H9 (cell line): ENCODE data around the gene HEXIM1. TPM values are rescaled to one million over a fixed set of nuclear protein-coding genes. Genes with fewer than 3 reads are reported as not detected.

Experiments used
- DNase-seq: peaks from one replicate; pipeline ENCODE4 v3.0.0-alpha.2; 2017
- H2AFZ ChIP-seq: one replicate; pipeline ENCODE4 v1.6.1; 2013; ENCODE audit warnings: mild to moderate bottlenecking, low read length, control low read depth, moderate library complexity
- H2AK5ac ChIP-seq: 2 replicates; pipeline ENCODE4 v1.6.1; 2013; ENCODE audit warnings: low read length, control low read depth, mixed read lengths; ENCODE audit not compliant: insufficient read length
- H2BK120ac ChIP-seq: one replicate; pipeline ENCODE4 v1.6.1; 2013; ENCODE audit warnings: low read depth, mild to moderate bottlenecking, low read length, control low read depth, inconsistent platforms; ENCODE audit not compliant: poor library complexity, severe bottlenecking
- H2BK12ac ChIP-seq: 2 replicates; pipeline ENCODE4 v1.6.1; 2013; ENCODE audit warnings: low read length, control low read depth, mixed read lengths, low read depth; ENCODE audit not compliant: insufficient read length
- H2BK15ac ChIP-seq: 2 replicates; pipeline ENCODE4 v1.6.1; 2013; ENCODE audit warnings: low read depth, low read length, control low read depth
- H2BK20ac ChIP-seq: one replicate; pipeline ENCODE4 v1.6.1; 2013; ENCODE audit warnings: low read depth, mild to moderate bottlenecking, low read length, control low read depth, inconsistent platforms; ENCODE audit not compliant: poor library complexity, severe bottlenecking
- H2BK5ac ChIP-seq: 2 replicates; pipeline ENCODE4 v1.6.1; 2013; ENCODE audit warnings: low read length, control low read depth, mixed read lengths; ENCODE audit not compliant: insufficient read length
- H3K14ac ChIP-seq: 2 replicates; pipeline ENCODE4 v1.6.1; 2013; ENCODE audit warnings: low read length, control low read depth; ENCODE audit not compliant: insufficient read depth
- H3K18ac ChIP-seq: 2 replicates; pipeline ENCODE4 v1.6.1; 2013; ENCODE audit warnings: low read depth, mild to moderate bottlenecking, mixed read lengths, low read length, control low read depth; ENCODE audit not compliant: insufficient read length
- H3K23ac ChIP-seq: 2 replicates; pipeline ENCODE4 v1.6.1; 2013; ENCODE audit warnings: low read length, control low read depth, mixed read lengths, low read depth; ENCODE audit not compliant: insufficient read length
- H3K23me2 ChIP-seq: 2 replicates; pipeline ENCODE4 v1.6.1; 2013; ENCODE audit warnings: low read depth, mild to moderate bottlenecking, mixed read lengths, low read length, control low read depth; ENCODE audit not compliant: insufficient read length, poor library complexity, severe bottlenecking
- H3K27ac ChIP-seq: 2 replicates; pipeline ENCODE4 v1.5.1; 2013; ENCODE audit warnings: low read length, control low read depth, mixed read lengths, low read depth; ENCODE audit not compliant: insufficient read length
- H3K27me3 ChIP-seq: 2 replicates; pipeline ENCODE4 v1.6.1; 2013; ENCODE audit warnings: low read length, control low read depth, inconsistent platforms; ENCODE audit not compliant: insufficient read depth
- H3K4ac ChIP-seq: 2 replicates; pipeline ENCODE4 v1.6.1; 2013; ENCODE audit warnings: low read depth, mild to moderate bottlenecking, control low read depth, inconsistent platforms, low read length, moderate library complexity
- H3K4me1 ChIP-seq: 2 replicates; pipeline ENCODE4 v1.6.1; 2013; ENCODE audit warnings: low read length, control low read depth, inconsistent platforms; ENCODE audit not compliant: insufficient read depth
- H3K4me2 ChIP-seq: 2 replicates; pipeline ENCODE4 v1.6.1; 2013; ENCODE audit warnings: low read length, control low read depth, mixed read lengths; ENCODE audit not compliant: insufficient read length, insufficient read depth
- H3K56ac ChIP-seq: 2 replicates; pipeline ENCODE4 v1.6.1; 2013; ENCODE audit warnings: low read depth, mild to moderate bottlenecking, mixed read lengths, low read length, control low read depth; ENCODE audit not compliant: insufficient read length
- H3K79me1 ChIP-seq: 2 replicates; pipeline ENCODE4 v1.6.1; 2013; ENCODE audit warnings: low read depth, mild to moderate bottlenecking, moderate library complexity, low read length, control low read depth, inconsistent platforms; ENCODE audit not compliant: insufficient read depth, poor library complexity, severe bottlenecking
- H3K79me2 ChIP-seq: 2 replicates; pipeline ENCODE4 v1.6.1; 2013; ENCODE audit warnings: low read length, control low read depth, inconsistent platforms; ENCODE audit not compliant: insufficient read depth
- H3K9ac ChIP-seq: 2 replicates; pipeline ENCODE4 v1.6.1; 2013; ENCODE audit warnings: low read length, control low read depth, mixed read lengths; ENCODE audit not compliant: insufficient read length; ENCODE audit errors: extremely low read depth
- H3K9me3 ChIP-seq: one replicate; pipeline ENCODE4 v1.6.1; 2013; ENCODE audit warnings: low read depth, low read length, inconsistent platforms; ENCODE audit not compliant: control insufficient read depth
- H3T11ph ChIP-seq: one replicate; pipeline ENCODE4 v1.6.1; 2013; ENCODE audit warnings: mild to moderate bottlenecking, low read length, control low read depth, inconsistent platforms
- H4K20me1 ChIP-seq: one replicate; pipeline ENCODE4 v1.6.1; 2013; ENCODE audit not compliant: control insufficient read depth, insufficient read length, insufficient read depth
- H4K5ac ChIP-seq: 2 replicates; pipeline ENCODE4 v1.6.1; 2013; ENCODE audit warnings: low read depth, mild to moderate bottlenecking, mixed read lengths, low read length, control low read depth; ENCODE audit not compliant: insufficient read length
- H4K8ac ChIP-seq: replicated peaks from 2 replicates; pipeline ENCODE4 v1.6.1; 2013; ENCODE audit warnings: low read length, control low read depth, mixed read lengths, low read depth; ENCODE audit not compliant: insufficient read length
- H4K91ac ChIP-seq: 2 replicates; pipeline ENCODE4 v1.6.1; 2013; ENCODE audit warnings: low read depth, mild to moderate bottlenecking, moderate library complexity, mixed read lengths, low read length, control low read depth; ENCODE audit not compliant: insufficient read length
- H3K27ac Mint-ChIP-seq, 3 experiments: 2 replicates in 2 of 3; 3 replicates in 1 of 3; pipeline ENCODE4 v1.8.0; 2020 to 2021; ENCODE audit warnings: mixed read lengths in 3 of 3, mild to moderate bottlenecking in 1 of 3, moderate library complexity in 1 of 3
- H3K27me3 Mint-ChIP-seq: 2 replicates; pipeline ENCODE4 v1.8.0; 2021; ENCODE audit warnings: low read depth, mild to moderate bottlenecking, moderate library complexity, mixed read lengths
- H3K36me3 Mint-ChIP-seq, 3 experiments: 2 replicates in 2 of 3; 3 replicates in 1 of 3; pipeline ENCODE4 v1.8.0; 2020 to 2021; ENCODE audit warnings: low read depth in 3 of 3, mixed read lengths in 3 of 3; ENCODE audit not compliant: insufficient read depth in 1 of 3
- H3K4me1 Mint-ChIP-seq, 2 experiments: 2 replicates each; pipeline ENCODE4 v1.8.0; 2020; ENCODE audit warnings: mixed read lengths in 2 of 2
- H3K4me3 Mint-ChIP-seq, 2 experiments: 2 replicates in 1 of 2; 3 replicates in 1 of 2; pipeline ENCODE4 v1.8.0; 2020 to 2021; ENCODE audit warnings: mild to moderate bottlenecking in 2 of 2, mixed read lengths in 2 of 2, moderate library complexity in 1 of 2
- H3K9me3 Mint-ChIP-seq, 2 experiments: 2 replicates in 1 of 2; 3 replicates in 1 of 2; pipeline ENCODE4 v1.8.0; 2020; ENCODE audit warnings: mild to moderate bottlenecking in 2 of 2, mixed read lengths in 2 of 2, moderate library complexity in 1 of 2
- CTCF ChIP-seq: fragments of 200-600 bp; sonication (generic); conservative IDR thresholded peaks from 3 replicates; pipeline ENCODE4 v1.8.0; 2021; ENCODE audit warnings: antibody characterized with exemption, mild to moderate bottlenecking
- WGBS: extraction: QIAGEN DNeasy Blood & Tissue Kit; methylation state at CpG from one replicate; pipeline ENCODE4 v1.1.7; 2013; ENCODE audit warnings: missing lambda C conversion rate, low lambda C conversion rate, mixed read lengths; ENCODE audit not compliant: insufficient read length; ENCODE audit errors: extremely low coverage; 5-methylcytosine and 5-hydroxymethylcytosine counted together
- microRNA-seq: library from miRNA; unstranded; fragments of <30 nt; microRNA quantifications from one replicate; pipeline ENCODE4, GENCODE V29; 2020; ENCODE audit warnings: borderline microRNAs expressed
- total RNA-seq: library from RNA; stranded (reverse); gene quantifications from 2 replicates; pipeline ENCODE4 v1.2.1, GENCODE V29; 2021

HEXIM1 gene
- total RNA-seq, 1 experiment from 2014 or later: 32.4 TPM

GRCh38 chr17:45201457-45201856 lies 53.2 kb downstream of the HEXIM1 start:
- Histone ChIP-seq H4K91ac (no peak overlapping the region), H3K4me1 (no peaks in the 10 kb centered on the region; the same call in 1 of the 2 replicates), H3K56ac (no peak overlapping the region), H3K23ac (no peak overlapping the region), H3K23me2 (no peaks in the 10 kb centered on the region), H4K20me1 (no peaks in the 10 kb centered on the region), H3K9me3 (no peaks in the 10 kb centered on the region), H2AK5ac (no peak overlapping the region), H2BK120ac (no peak overlapping the region), H2BK15ac (no peak overlapping the region), H3K9ac (no peak overlapping the region), H4K8ac (no peak overlapping the region), H3K79me1 (no peaks in the 10 kb centered on the region), H3K4me2 (no peak overlapping the region), H3K4ac (no peak overlapping the region), H2BK12ac (no peak overlapping the region), H3K79me2 (no peaks in the 10 kb centered on the region), H3T11ph (no peak overlapping the region), H3K27ac (no peak overlapping the region), H3K14ac (no peak overlapping the region), H2BK5ac (no peak overlapping the region), H4K5ac (no peak overlapping the region), H2BK20ac (no peak overlapping the region), H3K27me3 (no peaks in the 10 kb centered on the region), H3K18ac (no peak overlapping the region), H2AFZ (no peak overlapping the region)
- Mint-ChIP-seq H3K4me1 (peaks cover 12 to 15% of the 10 kb centered on the region in 2 experiments), H3K9me3 (no peaks in the 10 kb centered on the region), H3K27ac (no peak overlapping the region), H3K4me3 (no peak overlapping the region), H3K36me3 (no peaks in the 10 kb centered on the region; a peak in 1 of 7 replicates), H3K27me3 (peaks cover 1% of the 10 kb centered on the region; the same call in 1 of the 2 replicates)
- no peak for DNase-seq
- WGBS: no CpG with 5 or more reads among the region's 4 CpGs
- TF ChIP-seq CTCF: no peak

Small RNAs within 50 kb of the gene (microRNA-seq; reads per million reads assigned to microRNA genes)
- gene MIR6784: not detected

Other genes with a start within 250 kb of the HEXIM1 start
- 150 and 161 TPM in 2 replicates for gene EFTUD2, start 249.0 kb upstream of the HEXIM1 start, total RNA-seq
- gene GFAP, start 233.0 kb upstream of the HEXIM1 start, total RNA-seq: 1.1 and 1.2 TPM in 2 replicates
- 51.8 and 52.6 TPM in 2 replicates for gene KIF18B, start 200.7 kb upstream of the HEXIM1 start, total RNA-seq
- 6.0 and 6.4 TPM in 2 replicates for gene C1QL1, start 180.2 kb upstream of the HEXIM1 start, total RNA-seq
- gene DCAKD, start 96.8 kb upstream of the HEXIM1 start, total RNA-seq: 48.3 and 53.2 TPM in 2 replicates
- gene NMT1, start 87.2 kb upstream of the HEXIM1 start, total RNA-seq: 150 and 151 TPM in 2 replicates
- 41.6 and 48.5 TPM in 2 replicates for gene PLCD3, start 16.0 kb upstream of the HEXIM1 start, total RNA-seq
- gene ACBD4, start 12.8 kb upstream of the HEXIM1 start, total RNA-seq: 9.7 and 10.5 TPM in 2 replicates
- 12.5 and 16.1 TPM in 2 replicates for gene HEXIM2, start 13.4 kb downstream of the HEXIM1 start, total RNA-seq
- gene FMNL1, start 73.4 kb downstream of the HEXIM1 start, total RNA-seq: 6.3 and 6.9 TPM in 2 replicates
- 0.42 and 0.81 TPM in 2 replicates for gene SPATA32, start 113.6 kb downstream of the HEXIM1 start, total RNA-seq
- 7.6 and 7.8 TPM in 2 replicates for gene MAP3K14, start 168.5 kb downstream of the HEXIM1 start, total RNA-seq